BE2C (cell line): ENCODE results near the gene ST7L.

ENCODE experiments used
- DNase-seq: peaks from one replicate; pipeline ENCODE4 v3.0.0-alpha.2; 2020
- H3K27me3 ChIP-seq: fragments of 250-450 bp; sonication (Bioruptor Pico); 2 replicates; pipeline ENCODE4 v1.5.1; 2020; ENCODE audit warnings: mild to moderate bottlenecking
- H3K36me3 ChIP-seq: fragments of 250-450 bp; sonication (Bioruptor Pico); 2 replicates; pipeline ENCODE4 v1.5.1; 2020; ENCODE audit warnings: mild to moderate bottlenecking
- H3K4me1 ChIP-seq: fragments of 250-450 bp; sonication (Bioruptor Pico); 2 replicates; pipeline ENCODE4 v1.5.1; 2020
- H3K4me3 ChIP-seq: 2 replicates; pipeline ENCODE4 v1.5.1; 2011; ENCODE audit warnings: low read depth, low read length
- H3K9me3 ChIP-seq: fragments of 250-450 bp; sonication (Bioruptor Pico); 2 replicates; pipeline ENCODE4 v1.5.1; 2020
- TF ChIP-seq, protein P1 (sequence below): IDR thresholded peaks from 2 replicates; pipeline ENCODE4 v1.5.1; 2012; ENCODE audit warnings: mild to moderate bottlenecking, low read depth, low read length

ST7L gene

DNA sequence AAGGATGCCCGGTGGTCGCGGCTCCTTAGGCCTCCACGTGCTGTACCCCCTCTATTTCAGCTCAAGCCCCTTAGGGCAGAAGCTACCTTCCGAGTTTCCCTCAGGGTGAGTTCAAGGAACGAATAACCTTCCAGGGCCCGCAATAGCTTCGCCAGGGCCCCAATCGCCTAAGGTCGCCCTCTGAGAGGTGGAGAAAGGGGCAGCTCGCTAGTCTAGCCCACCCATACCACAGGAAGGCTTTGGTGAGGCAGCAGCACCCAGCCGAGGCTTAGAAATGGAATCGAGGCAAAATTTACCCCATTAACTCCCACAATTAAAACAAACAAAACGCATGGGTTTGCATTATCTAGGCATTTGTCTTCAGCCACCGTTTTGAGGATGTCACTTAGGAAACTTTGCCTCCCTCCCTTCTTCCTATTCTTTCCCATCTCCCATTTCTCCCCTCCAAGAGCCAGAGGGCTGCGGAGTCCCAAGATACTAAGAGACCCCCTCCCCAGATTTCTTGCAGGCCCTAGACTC is 109.2 kb downstream of the ST7L start:
- Histone ChIP-seq H3K27me3 (peaks cover 32% of the 10 kb centered on the region), H3K36me3 (no peaks in the 10 kb centered on the region), H3K9me3 (no peaks in the 10 kb centered on the region), H3K4me3 (no peak overlapping the region), H3K4me1 (no peaks in the 10 kb centered on the region)
- DNase-seq = no peak
- TF ChIP-seq, protein P1, sequence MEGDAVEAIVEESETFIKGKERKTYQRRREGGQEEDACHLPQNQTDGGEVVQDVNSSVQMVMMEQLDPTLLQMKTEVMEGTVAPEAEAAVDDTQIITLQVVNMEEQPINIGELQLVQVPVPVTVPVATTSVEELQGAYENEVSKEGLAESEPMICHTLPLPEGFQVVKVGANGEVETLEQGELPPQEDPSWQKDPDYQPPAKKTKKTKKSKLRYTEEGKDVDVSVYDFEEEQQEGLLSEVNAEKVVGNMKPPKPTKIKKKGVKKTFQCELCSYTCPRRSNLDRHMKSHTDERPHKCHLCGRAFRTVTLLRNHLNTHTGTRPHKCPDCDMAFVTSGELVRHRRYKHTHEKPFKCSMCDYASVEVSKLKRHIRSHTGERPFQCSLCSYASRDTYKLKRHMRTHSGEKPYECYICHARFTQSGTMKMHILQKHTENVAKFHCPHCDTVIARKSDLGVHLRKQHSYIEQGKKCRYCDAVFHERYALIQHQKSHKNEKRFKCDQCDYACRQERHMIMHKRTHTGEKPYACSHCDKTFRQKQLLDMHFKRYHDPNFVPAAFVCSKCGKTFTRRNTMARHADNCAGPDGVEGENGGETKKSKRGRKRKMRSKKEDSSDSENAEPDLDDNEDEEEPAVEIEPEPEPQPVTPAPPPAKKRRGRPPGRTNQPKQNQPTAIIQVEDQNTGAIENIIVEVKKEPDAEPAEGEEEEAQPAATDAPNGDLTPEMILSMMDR = no peak

GRCh38 chr1:112509005-112509659 is 109.8 kb downstream of the ST7L start:
- TF ChIP-seq, protein P1 = no peak
- peak overlapping the region; percentile 53 for H3K4me3 ChIP-seq
- DNase-seq = no peak

DNA sequence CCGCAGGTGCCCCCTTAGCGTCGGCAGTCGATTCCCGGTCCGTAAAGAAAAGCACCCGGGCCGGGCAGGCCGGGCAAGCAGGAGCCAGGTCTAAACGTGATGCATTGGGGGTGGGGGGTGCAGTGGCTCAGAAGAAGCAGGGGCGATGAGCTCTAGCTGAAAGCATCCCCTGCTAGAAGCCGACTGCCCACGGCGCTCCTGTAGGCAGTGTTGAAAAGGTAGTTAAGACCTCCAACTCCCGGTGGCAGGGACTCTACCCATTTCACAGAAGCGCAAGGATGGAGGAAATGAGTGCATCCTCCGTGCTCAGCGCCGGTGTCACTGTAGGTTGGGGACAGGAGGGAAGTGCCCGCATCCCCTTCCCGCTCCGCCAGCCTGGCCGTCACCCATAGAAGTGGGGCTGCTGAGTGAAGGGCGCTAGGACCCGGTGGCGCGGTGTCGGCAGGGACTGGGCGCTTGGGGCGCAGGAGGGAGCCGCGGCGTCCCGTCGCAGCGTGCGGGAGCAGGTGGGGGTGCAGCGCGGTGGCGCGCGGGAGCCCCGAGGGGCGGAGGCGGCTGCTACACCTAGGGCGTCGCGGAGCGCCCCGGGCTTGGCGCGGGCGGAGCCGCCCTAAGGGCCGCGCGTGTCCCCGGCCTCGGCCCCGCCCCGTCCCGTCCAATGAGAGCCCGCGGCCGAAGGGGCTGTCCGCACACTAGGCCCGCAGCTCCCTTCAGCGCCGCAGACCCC is 110.5 kb downstream of the ST7L start, which contains the start of gene WNT2B:
WNT2B (plus strand) TSS at position 688 of the 727 bp plus-strand sequence. CDS start 298 bp downstream, outside the sequence.
- peak within 1 kb of the TSS; percentile 53 for H3K4me3 ChIP-seq
- H3K27me3 ChIP-seq = peaks cover 36% of the 10 kb centered on the region
- H3K4me1 ChIP-seq = no peaks in the 10 kb centered on the region
- no peaks in the 10 kb centered on the region for H3K36me3 ChIP-seq
- DNase-seq = peak; percentile 36
- no peaks in the 10 kb centered on the region for H3K9me3 ChIP-seq
- TF ChIP-seq, protein P1 = no peak

More at GRCh38 chr1:112509005-112509659, 109.8 kb downstream of the ST7L start:
- Histone ChIP-seq H3K4me1 (no peaks in the 10 kb centered on the region), H3K36me3 (no peaks in the 10 kb centered on the region), H3K9me3 (no peaks in the 10 kb centered on the region), H3K27me3 (peaks cover 32% of the 10 kb centered on the region)

DNA sequence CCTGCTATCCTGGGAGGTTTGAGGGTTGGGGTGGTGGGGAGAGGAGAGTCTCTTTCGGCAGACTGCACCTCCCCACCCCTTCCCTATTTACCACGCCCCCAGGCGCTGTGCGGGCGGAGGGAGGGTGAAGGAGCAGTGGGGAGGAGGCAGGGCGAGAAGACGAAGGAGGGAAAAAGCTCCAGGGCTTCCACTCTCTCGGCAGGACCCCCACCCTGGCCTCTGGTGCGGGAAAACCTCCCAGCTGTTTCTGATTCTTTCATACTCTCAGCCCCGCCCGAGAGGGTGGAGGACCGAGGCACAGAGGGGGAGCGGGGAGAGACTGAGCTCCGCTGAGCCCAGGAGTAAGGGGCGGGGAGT is 111.0 kb downstream of the ST7L start:
- Histone ChIP-seq H3K36me3 (no peaks in the 10 kb centered on the region), H3K27me3 (peaks cover 40% of the 10 kb centered on the region), H3K9me3 (no peaks in the 10 kb centered on the region), H3K4me1 (no peaks in the 10 kb centered on the region; the same call in 1 of the 2 replicates), H3K4me3 (peak overlapping the region; percentile 53)
- TF ChIP-seq, protein P1 = no peak
- no peak for DNase-seq

DNA sequence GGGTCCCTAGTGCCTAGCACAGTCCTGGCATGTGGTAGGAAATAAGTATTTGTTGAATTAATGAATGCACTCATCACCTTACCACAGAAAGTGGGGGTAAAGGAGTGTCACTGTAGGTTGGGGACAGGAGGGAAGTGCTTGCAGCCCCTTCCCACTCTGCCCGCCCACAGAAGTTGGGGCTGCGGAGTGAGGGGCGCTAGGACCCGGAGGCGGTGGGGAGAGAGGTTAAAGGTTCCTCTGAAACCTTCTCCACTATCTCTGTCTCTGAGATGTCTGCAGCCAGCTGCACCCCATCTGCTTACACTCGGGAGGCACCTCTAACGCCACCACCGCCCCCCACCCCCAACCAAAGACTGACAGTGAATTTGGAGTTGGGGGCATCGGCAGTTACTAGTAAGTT is 111.6 kb downstream of the ST7L start:
- H3K27me3 ChIP-seq = peaks cover 45% of the 10 kb centered on the region
- no peak overlapping the region for H3K4me3 ChIP-seq
- no peaks in the 10 kb centered on the region for H3K36me3 ChIP-seq
- no peaks in the 10 kb centered on the region for H3K9me3 ChIP-seq
- peaks cover 3% of the 10 kb centered on the region; the same call in 1 of the 2 replicates for H3K4me1 ChIP-seq
- DNase-seq = no peak
- TF ChIP-seq, protein P1 = no peak
